HG03520 (cell line): ENCODE data around the gene MYL10.

Source experiments
- ATAC-seq: cut with Tn5 transposase; IDR thresholded peaks from one replicate; pipeline ENCODE4 v1.9.1; 2021; ENCODE audit warnings: mild to moderate bottlenecking, moderate library complexity; ENCODE audit not compliant: unreplicated experiment

MYL10 gene

GRCh38 chr7:101578552-101578951 is 50.5 kb downstream of the MYL10 start:
- no peak for ATAC-seq

GRCh38 chr7:101576998-101577397 is 52.1 kb downstream of the MYL10 start:
- ATAC-seq = no peak

GRCh38 chr7:101575721-101576120 is 53.4 kb downstream of the MYL10 start:
- ATAC-seq = no peak

GRCh38 chr7:101575168-101575567 is 53.9 kb downstream of the MYL10 start:
- no peak for ATAC-seq

- no peak for ATAC-seq
Measured at GRCh38 chr7:101572156-101572555, 56.9 kb downstream of the MYL10 start.

- ATAC-seq = no peak
Measured at GRCh38 chr7:101567230-101567629, 61.9 kb downstream of the MYL10 start.

GRCh38 chr7:101565601-101566209 is 63.4 kb downstream of the MYL10 start:
- no peak for ATAC-seq

- no peak for ATAC-seq
Measured at GRCh38 chr7:101564778-101565211, 64.3 kb downstream of the MYL10 start.

GRCh38 chr7:101563943-101564777 is 64.9 kb downstream of the MYL10 start:
- no peak for ATAC-seq
